HEK293 (cell line): Measurements from ENCODE around the gene BTF3L4.
A peak's percentile ranks its signal among the peaks of the same experiment; 100 is the strongest.

ENCODE experiments used
- BCL11B ChIP-seq: fragments of 450-650 bp; formaldehyde crosslinking; IDR thresholded peaks from 2 replicates; pipeline ENCODE4 v1.5.1; 2016; ENCODE audit warnings: low read depth, missing biosample characterization, missing genetic modification characterization
- GLI4 ChIP-seq: fragments of 450-650 bp; formaldehyde crosslinking; IDR thresholded peaks from 2 replicates; pipeline ENCODE4 v1.5.1; 2016; ENCODE audit warnings: missing biosample characterization, missing genetic modification characterization
- KLF10 ChIP-seq: fragments of 450-650 bp; IDR thresholded peaks from 2 replicates; pipeline ENCODE4 v1.5.1; 2018; ENCODE audit warnings: missing biosample characterization, mild to moderate bottlenecking, missing genetic modification characterization
- KLF17 ChIP-seq: fragments of 450-650 bp; formaldehyde crosslinking; IDR thresholded peaks from 2 replicates; pipeline ENCODE4 v1.5.1; 2016; ENCODE audit warnings: missing biosample characterization, missing genetic modification characterization
- REST ChIP-seq: fragments of 450-650 bp; formaldehyde crosslinking; IDR thresholded peaks from 2 replicates; pipeline ENCODE4 v1.5.1; 2016; ENCODE audit warnings: missing biosample characterization, missing genetic modification characterization
- SETDB1 ChIP-seq: IDR thresholded peaks from one replicate; pipeline ENCODE4 v1.6.1; 2017; ENCODE audit warnings: mild to moderate bottlenecking, low read length, moderate library complexity, mixed read lengths; ENCODE audit not compliant: insufficient read length
- ZBTB21 ChIP-seq: fragments of 450-650 bp; formaldehyde crosslinking; IDR thresholded peaks from 2 replicates; pipeline ENCODE4 v1.5.1; 2017; ENCODE audit warnings: missing biosample characterization, missing genetic modification characterization
- ZBTB26 ChIP-seq: fragments of 450-650 bp; formaldehyde crosslinking; optimal IDR thresholded peaks from 2 replicates; pipeline ENCODE3; 2016; ENCODE audit warnings: missing biosample characterization, mild to moderate bottlenecking, missing genetic modification characterization
- ZFP3 ChIP-seq: fragments of 450-650 bp; formaldehyde crosslinking; IDR thresholded peaks from 2 replicates; pipeline ENCODE4 v1.5.1; 2016; ENCODE audit warnings: low read depth, missing biosample characterization, missing genetic modification characterization
- ZNF112 ChIP-seq: fragments of 450-650 bp; formaldehyde crosslinking; IDR thresholded peaks from 2 replicates; pipeline ENCODE4 v1.5.0; 2017; ENCODE audit warnings: missing biosample characterization, missing genetic modification characterization
- ZNF114 ChIP-seq: fragments of 450-650 bp; formaldehyde crosslinking; IDR thresholded peaks from 2 replicates; pipeline ENCODE4 v1.5.0; 2017; ENCODE audit warnings: missing biosample characterization, missing genetic modification characterization
- ZNF169 ChIP-seq: fragments of 450-650 bp; formaldehyde crosslinking; IDR thresholded peaks from 2 replicates; pipeline ENCODE4 v1.5.1; 2016; ENCODE audit warnings: missing biosample characterization, missing genetic modification characterization
- ZNF292 ChIP-seq: fragments of 450-650 bp; formaldehyde crosslinking; IDR thresholded peaks from 2 replicates; pipeline ENCODE4 v1.5.1; 2016; ENCODE audit warnings: low read depth, missing biosample characterization, missing genetic modification characterization, borderline replicate concordance
- ZNF350 ChIP-seq: fragments of 450-650 bp; formaldehyde crosslinking; IDR thresholded peaks from 2 replicates; pipeline ENCODE4 v1.5.0; 2017; ENCODE audit warnings: missing biosample characterization, mild to moderate bottlenecking, missing genetic modification characterization
- ZNF433 ChIP-seq: fragments of 450-650 bp; formaldehyde crosslinking; IDR thresholded peaks from 2 replicates; pipeline ENCODE4 v1.5.1; 2016; ENCODE audit warnings: missing biosample characterization, missing genetic modification characterization, low read depth
- ZNF530 ChIP-seq: fragments of 450-650 bp; formaldehyde crosslinking; IDR thresholded peaks from 2 replicates; pipeline ENCODE4 v1.5.1; 2016; ENCODE audit warnings: low read depth, missing biosample characterization, missing genetic modification characterization
- ZNF558 ChIP-seq: fragments of 450-650 bp; formaldehyde crosslinking; IDR thresholded peaks from 2 replicates; pipeline ENCODE4 v1.5.1; 2016; ENCODE audit warnings: missing biosample characterization, missing genetic modification characterization
- ZNF580 ChIP-seq: fragments of 450-650 bp; formaldehyde crosslinking; IDR thresholded peaks from 2 replicates; pipeline ENCODE4 v1.5.1; 2016; ENCODE audit warnings: missing biosample characterization, missing genetic modification characterization
- ZNF624 ChIP-seq: fragments of 450-650 bp; formaldehyde crosslinking; IDR thresholded peaks from 2 replicates; pipeline ENCODE4 v1.5.1; 2017; ENCODE audit warnings: missing biosample characterization, missing genetic modification characterization
- ZNF654 ChIP-seq: fragments of 450-650 bp; formaldehyde crosslinking; IDR thresholded peaks from 2 replicates; pipeline ENCODE4 v1.5.1; 2016; ENCODE audit warnings: low read depth, missing biosample characterization, missing genetic modification characterization
- ZNF664 ChIP-seq: fragments of 450-650 bp; formaldehyde crosslinking; IDR thresholded peaks from 2 replicates; pipeline ENCODE4 v1.5.1; 2016; ENCODE audit warnings: missing biosample characterization, missing genetic modification characterization
- ZNF677 ChIP-seq: fragments of 450-650 bp; IDR thresholded peaks from 2 replicates; pipeline ENCODE4 v1.5.0; 2018; ENCODE audit warnings: missing biosample characterization, mild to moderate bottlenecking, missing genetic modification characterization, moderate library complexity
- ZNF692 ChIP-seq: fragments of 450-650 bp; formaldehyde crosslinking; IDR thresholded peaks from 2 replicates; pipeline ENCODE4 v1.5.1; 2016; ENCODE audit warnings: missing biosample characterization, missing genetic modification characterization
- ZNF785 ChIP-seq: fragments of 450-650 bp; formaldehyde crosslinking; IDR thresholded peaks from 2 replicates; pipeline ENCODE4 v1.5.1; 2016; ENCODE audit warnings: missing biosample characterization, missing genetic modification characterization
- ZNF837 ChIP-seq: fragments of 450-650 bp; formaldehyde crosslinking; IDR thresholded peaks from 2 replicates; pipeline ENCODE4 v1.5.1; 2016; ENCODE audit warnings: missing biosample characterization, missing genetic modification characterization
- ZNF843 ChIP-seq: fragments of 450-650 bp; formaldehyde crosslinking; IDR thresholded peaks from 2 replicates; pipeline ENCODE4 v1.5.1; 2016; ENCODE audit warnings: missing biosample characterization, missing genetic modification characterization
- ZSCAN18 ChIP-seq: fragments of 450-650 bp; formaldehyde crosslinking; IDR thresholded peaks from 2 replicates; pipeline ENCODE4 v1.5.1; 2016; ENCODE audit warnings: missing biosample characterization, missing genetic modification characterization
- ZSCAN5A ChIP-seq: fragments of 450-650 bp; formaldehyde crosslinking; IDR thresholded peaks from 2 replicates; pipeline ENCODE4 v1.5.1; 2016; ENCODE audit warnings: missing biosample characterization, missing genetic modification characterization
- ZXDB ChIP-seq: fragments of 450-650 bp; formaldehyde crosslinking; IDR thresholded peaks from 2 replicates; pipeline ENCODE4 v1.5.1; 2016; ENCODE audit warnings: missing biosample characterization, missing genetic modification characterization

BTF3L4 gene

GRCh38 chr1:52055066-52055865, 829 bp upstream of the BTF3L4 start, which contains the start of gene TXNDC12 (continued):
- TF ChIP-seq REST (tag by site-specific recombination) (no peak), ZNF785 (tag by site-specific recombination) (no peak), ZNF292 (tag by site-specific recombination) (no peak), ZSCAN18 (tag by site-specific recombination) (no peak), ZNF530 (tag by site-specific recombination) (no peak), ZNF624 (no peak), ZNF114 (tag by site-specific recombination) (no peak), ZNF664 (tag by site-specific recombination) (0 out of 2 replicates have a peak, but pooled peaks have one; percentile 40), ZNF112 (tag by site-specific recombination) (no peak), ZNF433 (no peak), ZSCAN5A (tag by site-specific recombination) (no peak), ZNF843 (peak; percentile 70), KLF10 (tag by site-specific recombination) (no peak; the same call in 1 of the 2 replicates), ZNF580 (tag by site-specific recombination) (peak; percentile 38; the same call in 1 of the 2 replicates), KLF17 (tag by site-specific recombination) (peak; percentile 79), ZFP3 (tag by site-specific recombination) (no peak), GLI4 (tag by site-specific recombination) (no peak), ZNF677 (tag by site-specific recombination) (no peak), ZXDB (peak; percentile 78), ZNF350 (tag by site-specific recombination) (no peak), ZNF837 (tag by site-specific recombination) (no peak), ZNF558 (tag by site-specific recombination) (peak; percentile 37; the same call in 1 of the 2 replicates), ZBTB26 (tag by site-specific recombination) (peak; percentile 72), BCL11B (tag by site-specific recombination) (no peak), ZNF169 (tag by site-specific recombination) (no peak), SETDB1 (no peak), ZBTB21 (tag by site-specific recombination) (peak; percentile 30), ZNF692 (tag by site-specific recombination) (peak; percentile 56), ZNF654 (tag by site-specific recombination) (no peak)
